BLaER1 treated with 17β-estradiol and CSF1 and Interleukin-3, amounts not matched to agents 10 nM and 100 nM (cell line): ENCODE data around the gene TTYH3.
"Not testable (repeated sequence)": the region's sequence is repeated elsewhere in the genome, so short reads cannot be mapped to it uniquely, and the experiment has no call there.

Experiments
- H3K27ac ChIP-seq, 11 experiments: shearing (Covaris generic); formaldehyde crosslinking; 2 replicates each; pipeline ENCODE4 v1.8.1; 2022
- H3K27me3 ChIP-seq, 11 experiments: shearing (Covaris generic); formaldehyde crosslinking; 2 replicates each; pipeline ENCODE4 v1.8.1; 2022
- H3K36me3 ChIP-seq, 11 experiments: shearing (Covaris generic); formaldehyde crosslinking; 2 replicates each; pipeline ENCODE4 v1.8.1; 2022
- H3K4me1 ChIP-seq, 10 experiments: shearing (Covaris generic); formaldehyde crosslinking; 2 replicates each; pipeline ENCODE4 v1.8.1; 2022
- H3K4me2 ChIP-seq, 11 experiments: shearing (Covaris generic); formaldehyde crosslinking; 2 replicates each; pipeline ENCODE4 v1.8.1; 2022
- H3K4me3 ChIP-seq, 10 experiments: shearing (Covaris generic); formaldehyde crosslinking; 2 replicates each; pipeline ENCODE4 v1.8.1; 2022
- H3K9ac ChIP-seq, 11 experiments: shearing (Covaris generic); formaldehyde crosslinking; 2 replicates each; pipeline ENCODE4 v1.8.1; 2022
- H3K9me3 ChIP-seq, 11 experiments: shearing (Covaris generic); formaldehyde crosslinking; replicated peaks in 1 of 11; 2 replicates each; pipeline ENCODE4 v1.8.1; 2022
- H4K20me1 ChIP-seq, 11 experiments: shearing (Covaris generic); formaldehyde crosslinking; 2 replicates each; pipeline ENCODE4 v1.8.1; 2022
- Cebpa-rat ChIP-seq, 11 experiments: shearing (Covaris generic); IDR thresholded peaks; 2 replicates each; pipeline ENCODE4 v1.8.1; 2022

Gene TTYH3

DNA sequence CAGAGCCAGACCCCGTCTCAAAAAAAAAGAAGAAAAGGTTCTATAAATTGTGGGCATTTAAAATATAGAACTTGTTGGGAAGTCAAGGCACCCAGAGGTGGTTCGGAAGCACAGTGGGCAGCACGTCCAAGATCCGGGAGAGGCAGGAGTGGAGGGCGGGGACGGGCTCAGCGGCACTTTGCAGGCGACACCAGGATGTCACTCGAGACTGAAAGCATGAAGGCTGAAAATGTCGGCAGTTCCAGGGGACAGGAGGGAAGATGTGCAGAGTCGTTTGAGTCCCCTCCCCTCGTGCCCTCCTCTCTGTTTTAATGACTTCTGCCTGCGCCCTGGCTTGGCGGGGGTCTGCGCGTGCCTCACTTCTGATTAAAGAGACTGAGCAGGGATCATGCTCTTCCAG lies 42.4 kb upstream of the TTYH3 start:
- no peak overlapping the region for H3K9ac ChIP-seq
- H3K4me1 ChIP-seq: peaks cover 2 to 29% (median 19%) of the 10 kb centered on the region in 10 experiments; a peak in 19 of 20 replicates
- H3K4me3 ChIP-seq: no peak overlapping the region
- H3K27ac ChIP-seq: no peak overlapping the region
- no peak overlapping the region for H3K4me2 ChIP-seq
- H4K20me1 ChIP-seq: peaks cover 0 to 9% (median 0%) of the 10 kb centered on the region in 11 experiments; a peak in 2 of 22 replicates
- no peak for TF ChIP-seq Cebpa-rat (IDR thresholded peaks at IDR 0.05)
- no peaks in the 10 kb centered on the region for H3K9me3 ChIP-seq
- H3K36me3 ChIP-seq: peaks cover 16 to 87% (median 69%) of the 10 kb centered on the region in 11 experiments
- H3K27me3 ChIP-seq: no peaks in the 10 kb centered on the region

DNA sequence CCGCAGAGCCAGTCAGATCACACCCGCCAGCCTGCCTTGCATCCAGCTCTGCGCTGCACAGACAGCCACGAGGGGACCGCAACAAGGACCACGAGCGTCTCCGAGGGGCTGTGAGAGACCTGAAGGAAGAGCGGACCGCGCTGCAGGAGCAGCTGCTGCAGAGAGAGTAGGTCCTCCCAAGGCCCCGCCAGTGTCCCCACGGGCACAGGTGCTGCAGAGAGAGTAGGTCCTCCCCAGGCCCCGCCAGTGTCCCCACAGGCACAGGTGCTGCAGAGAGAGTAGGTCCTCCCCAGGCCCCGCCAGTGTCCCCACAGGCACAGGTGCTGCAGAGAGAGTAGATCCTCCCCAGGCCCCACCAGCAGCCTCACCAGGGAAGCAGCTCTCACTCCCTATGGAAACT lies 41.8 kb upstream of the TTYH3 start:
- H3K27me3 ChIP-seq, H4K20me1 ChIP-seq, H3K27ac ChIP-seq, H3K4me2 ChIP-seq, H3K9me3 ChIP-seq, H3K9ac ChIP-seq, H3K4me3 ChIP-seq: not testable (repeated sequence)
- Histone ChIP-seq H3K36me3 (peaks cover 13 to 82% (median 63%) of the 10 kb centered on the region in 11 experiments; a peak in 21 of 22 replicates), H3K4me1 (peaks cover 8 to 35% (median 25%) of the 10 kb centered on the region in 10 experiments; a peak in 19 of 20 replicates)

- peaks cover 0 to 13% (median 0%) of the 10 kb centered on the region in 11 experiments; a peak in 4 of 22 replicates for H4K20me1 ChIP-seq
- no peak overlapping the region for H3K9ac ChIP-seq
- H3K4me1 ChIP-seq: peaks cover 18 to 44% (median 33%) of the 10 kb centered on the region in 10 experiments
- H3K36me3 ChIP-seq: peaks cover 12 to 71% (median 53%) of the 10 kb centered on the region in 11 experiments; a peak in 20 of 22 replicates
- H3K27me3 ChIP-seq: peaks cover 0 to 24% (median 0%) of the 10 kb centered on the region in 11 experiments; a peak in 10 of 22 replicates
- H3K9me3 ChIP-seq: no peaks in the 10 kb centered on the region
- H3K4me2 ChIP-seq: no peak overlapping the region
- TF ChIP-seq Cebpa-rat (IDR thresholded peaks at IDR 0.05): no peak
- H3K4me3 ChIP-seq: no peak overlapping the region
- H3K27ac ChIP-seq: no peak overlapping the region
Observed at GRCh38 chr7:2592375-2592865, 39.4 kb upstream of the TTYH3 start.

GRCh38 chr7:2593036-2593727 lies 38.6 kb upstream of the TTYH3 start:
- Histone ChIP-seq H3K9ac (no peak overlapping the region; a peak in 1 of 22 replicates), H3K27me3 (peaks cover 0 to 24% (median 0%) of the 10 kb centered on the region in 11 experiments; a peak in 10 of 22 replicates), H3K9me3 (no peaks in the 10 kb centered on the region), H3K27ac (no peak overlapping the region), H3K36me3 (peaks cover 14 to 73% (median 54%) of the 10 kb centered on the region in 11 experiments), H3K4me3 (no peak overlapping the region), H3K4me2 (no peak overlapping the region; a peak in 2 of 22 replicates), H4K20me1 (peaks cover 0 to 8% (median 0%) of the 10 kb centered on the region in 11 experiments; a peak in 4 of 22 replicates), H3K4me1 (peaks cover 18 to 47% (median 33%) of the 10 kb centered on the region in 10 experiments)
- TF ChIP-seq Cebpa-rat (IDR thresholded peaks at IDR 0.05): no peak

- peaks cover 20 to 76% (median 63%) of the 10 kb centered on the region in 11 experiments for H3K36me3 ChIP-seq
- peaks cover 0 to 24% (median 0%) of the 10 kb centered on the region in 11 experiments; a peak in 10 of 22 replicates for H3K27me3 ChIP-seq
- peak overlapping the region in 4 of 11 experiments; percentile 5 to 52 (median 42); a peak in 7 of 22 replicates for H3K9ac ChIP-seq
- no peak overlapping the region; a peak in 1 of 22 replicates for H3K27ac ChIP-seq
- H3K4me1 ChIP-seq: peaks cover 18 to 47% (median 33%) of the 10 kb centered on the region in 10 experiments
- H3K4me3 ChIP-seq: no peak overlapping the region; a peak in 1 of 20 replicates
- peak overlapping the region; percentile 63 to 92 (median 88); a peak in 21 of 22 replicates for H3K4me2 ChIP-seq
- H4K20me1 ChIP-seq: peaks cover 0 to 8% (median 0%) of the 10 kb centered on the region in 11 experiments; a peak in 4 of 22 replicates
- no peak for TF ChIP-seq Cebpa-rat (IDR thresholded peaks at IDR 0.05)
- no peaks in the 10 kb centered on the region for H3K9me3 ChIP-seq
Observed at GRCh38 chr7:2594599-2594998, 37.2 kb upstream of the TTYH3 start.

GRCh38 chr7:2595258-2595860 lies 36.4 kb upstream of the TTYH3 start:
- H3K36me3 ChIP-seq: peaks cover 20 to 76% (median 56%) of the 10 kb centered on the region in 11 experiments
- H3K9me3 ChIP-seq: no peaks in the 10 kb centered on the region
- peak overlapping the region in 5 of 11 experiments; percentile 3 to 48 (median 21); a peak in 4 of 22 replicates for H3K9ac ChIP-seq
- peaks cover 0 to 24% (median 0%) of the 10 kb centered on the region in 11 experiments; a peak in 10 of 22 replicates for H3K27me3 ChIP-seq
- TF ChIP-seq Cebpa-rat (IDR thresholded peaks at IDR 0.05): no peak
- peak overlapping the region in 4 of 10 experiments; percentile 6 to 41 (median 24); a peak in 4 of 20 replicates for H3K4me3 ChIP-seq
- peaks cover 0 to 8% (median 0%) of the 10 kb centered on the region in 11 experiments; a peak in 4 of 22 replicates for H4K20me1 ChIP-seq
- peaks cover 24 to 54% (median 39%) of the 10 kb centered on the region in 10 experiments for H3K4me1 ChIP-seq
- peak overlapping the region; percentile 63 to 92 (median 88) for H3K4me2 ChIP-seq
- H3K27ac ChIP-seq: no peak overlapping the region

GRCh38 chr7:2596464-2597272 lies 35.1 kb upstream of the TTYH3 start:
- H3K27ac ChIP-seq: no peak overlapping the region
- peaks cover 0 to 8% (median 0%) of the 10 kb centered on the region in 11 experiments; a peak in 4 of 22 replicates for H4K20me1 ChIP-seq
- peak overlapping the region in 3 of 11 experiments; percentile 19 to 32 (median 27); a peak in 4 of 22 replicates for H3K9ac ChIP-seq
- peaks cover 0 to 24% (median 0%) of the 10 kb centered on the region in 11 experiments; a peak in 10 of 22 replicates for H3K27me3 ChIP-seq
- no peaks in the 10 kb centered on the region for H3K9me3 ChIP-seq
- peak overlapping the region in 5 of 11 experiments; percentile 3 to 92 (median 90); a peak in 11 of 22 replicates for H3K4me2 ChIP-seq
- TF ChIP-seq Cebpa-rat (IDR thresholded peaks at IDR 0.05): no peak
- peaks cover 29 to 68% (median 51%) of the 10 kb centered on the region in 10 experiments for H3K4me1 ChIP-seq
- no peak overlapping the region for H3K4me3 ChIP-seq
- peaks cover 14 to 72% (median 52%) of the 10 kb centered on the region in 11 experiments for H3K36me3 ChIP-seq

GRCh38 chr7:2597273-2597640 lies 34.5 kb upstream of the TTYH3 start:
- Histone ChIP-seq H3K4me1 (peaks cover 33 to 73% (median 57%) of the 10 kb centered on the region in 10 experiments), H3K36me3 (peaks cover 11 to 70% (median 47%) of the 10 kb centered on the region in 11 experiments), H3K9me3 (no peaks in the 10 kb centered on the region), H3K4me3 (no peak overlapping the region), H3K27me3 (peaks cover 0 to 24% (median 0%) of the 10 kb centered on the region in 11 experiments; a peak in 10 of 22 replicates), H3K4me2 (peak overlapping the region in 5 of 11 experiments; percentile 3 to 91 (median 44); a peak in 9 of 22 replicates), H3K27ac (no peak overlapping the region), H3K9ac (peak overlapping the region in 3 of 11 experiments; percentile 19 to 32 (median 27); a peak in 4 of 22 replicates), H4K20me1 (peaks cover 0 to 12% (median 0%) of the 10 kb centered on the region in 11 experiments; a peak in 5 of 22 replicates)
- TF ChIP-seq Cebpa-rat (IDR thresholded peaks at IDR 0.05): no peak
